ENCODE data around the gene NPY4R2.
"Not testable (repeated sequence)": the region's sequence is repeated elsewhere in the genome, so short reads cannot be mapped to it uniquely, and the experiment has no call there.

- TF ChIP-seq, protein P1, sequence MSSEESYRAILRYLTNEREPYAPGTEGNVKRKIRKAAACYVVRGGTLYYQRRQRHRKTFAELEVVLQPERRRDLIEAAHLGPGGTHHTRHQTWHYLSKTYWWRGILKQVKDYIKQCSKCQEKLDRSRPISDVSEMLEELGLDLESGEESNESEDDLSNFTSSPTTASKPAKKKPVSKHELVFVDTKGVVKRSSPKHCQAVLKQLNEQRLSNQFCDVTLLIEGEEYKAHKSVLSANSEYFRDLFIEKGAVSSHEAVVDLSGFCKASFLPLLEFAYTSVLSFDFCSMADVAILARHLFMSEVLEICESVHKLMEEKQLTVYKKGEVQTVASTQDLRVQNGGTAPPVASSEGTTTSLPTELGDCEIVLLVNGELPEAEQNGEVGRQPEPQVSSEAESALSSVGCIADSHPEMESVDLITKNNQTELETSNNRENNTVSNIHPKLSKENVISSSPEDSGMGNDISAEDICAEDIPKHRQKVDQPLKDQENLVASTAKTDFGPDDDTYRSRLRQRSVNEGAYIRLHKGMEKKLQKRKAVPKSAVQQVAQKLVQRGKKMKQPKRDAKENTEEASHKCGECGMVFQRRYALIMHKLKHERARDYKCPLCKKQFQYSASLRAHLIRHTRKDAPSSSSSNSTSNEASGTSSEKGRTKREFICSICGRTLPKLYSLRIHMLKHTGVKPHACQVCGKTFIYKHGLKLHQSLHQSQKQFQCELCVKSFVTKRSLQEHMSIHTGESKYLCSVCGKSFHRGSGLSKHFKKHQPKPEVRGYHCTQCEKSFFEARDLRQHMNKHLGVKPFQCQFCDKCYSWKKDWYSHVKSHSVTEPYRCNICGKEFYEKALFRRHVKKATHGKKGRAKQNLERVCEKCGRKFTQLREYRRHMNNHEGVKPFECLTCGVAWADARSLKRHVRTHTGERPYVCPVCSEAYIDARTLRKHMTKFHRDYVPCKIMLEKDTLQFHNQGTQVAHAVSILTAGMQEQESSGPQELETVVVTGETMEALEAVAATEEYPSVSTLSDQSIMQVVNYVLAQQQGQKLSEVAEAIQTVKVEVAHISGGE (tag by site-specific recombination; conservative IDR thresholded peaks at IDR 0.05; ENCODE audit: low read depth), result not testable (repeated sequence)
- TF ChIP-seq HOXA7 (CRISPR knock-in tag; IDR thresholded peaks at IDR 0.05; ENCODE audit: borderline replicate concordance); ZNF202 (tag by site-specific recombination; IDR thresholded peaks at IDR 0.05; ENCODE audit: borderline replicate concordance); MZF1 (tag by site-specific recombination; IDR thresholded peaks at IDR 0.05; ENCODE audit: borderline replicate concordance); CTCF (tag by site-specific recombination; IDR thresholded peaks at IDR 0.05); ZBTB17 (tag by site-specific recombination; IDR thresholded peaks at IDR 0.05); ZNF555 (tag by site-specific recombination; conservative IDR thresholded peaks at IDR 0.05); ZNF292 (tag by site-specific recombination; IDR thresholded peaks at IDR 0.05; ENCODE audit: borderline replicate concordance, low read depth): not testable (repeated sequence)
Measured at GRCh38 chr10:47927147-47927916, 8.9 kb downstream of the NPY4R2 start.

Measured in HEK293 (cell line).